ENCODE results near the gene SLC9A9.

DNA sequence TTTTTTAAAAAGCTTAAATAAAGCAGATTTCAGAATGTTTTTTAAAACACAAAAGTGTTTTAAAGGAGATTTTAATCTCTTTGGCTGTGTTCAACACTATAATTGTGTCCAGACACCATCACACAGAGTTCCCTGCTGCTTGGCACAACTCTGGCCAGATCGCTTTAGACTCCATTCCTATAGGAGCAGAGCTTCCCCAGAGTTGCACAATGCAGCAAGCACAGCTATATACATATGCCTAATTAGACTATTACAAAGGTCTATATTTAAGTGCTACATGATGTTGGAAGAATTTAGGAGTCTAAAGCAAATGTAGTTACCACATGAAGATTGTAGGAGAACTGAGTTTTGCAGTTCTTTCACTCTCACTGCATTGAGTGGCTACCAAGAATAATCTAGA is 11.2 kb downstream of the SLC9A9 start:
- TF ChIP-seq, protein P1, sequence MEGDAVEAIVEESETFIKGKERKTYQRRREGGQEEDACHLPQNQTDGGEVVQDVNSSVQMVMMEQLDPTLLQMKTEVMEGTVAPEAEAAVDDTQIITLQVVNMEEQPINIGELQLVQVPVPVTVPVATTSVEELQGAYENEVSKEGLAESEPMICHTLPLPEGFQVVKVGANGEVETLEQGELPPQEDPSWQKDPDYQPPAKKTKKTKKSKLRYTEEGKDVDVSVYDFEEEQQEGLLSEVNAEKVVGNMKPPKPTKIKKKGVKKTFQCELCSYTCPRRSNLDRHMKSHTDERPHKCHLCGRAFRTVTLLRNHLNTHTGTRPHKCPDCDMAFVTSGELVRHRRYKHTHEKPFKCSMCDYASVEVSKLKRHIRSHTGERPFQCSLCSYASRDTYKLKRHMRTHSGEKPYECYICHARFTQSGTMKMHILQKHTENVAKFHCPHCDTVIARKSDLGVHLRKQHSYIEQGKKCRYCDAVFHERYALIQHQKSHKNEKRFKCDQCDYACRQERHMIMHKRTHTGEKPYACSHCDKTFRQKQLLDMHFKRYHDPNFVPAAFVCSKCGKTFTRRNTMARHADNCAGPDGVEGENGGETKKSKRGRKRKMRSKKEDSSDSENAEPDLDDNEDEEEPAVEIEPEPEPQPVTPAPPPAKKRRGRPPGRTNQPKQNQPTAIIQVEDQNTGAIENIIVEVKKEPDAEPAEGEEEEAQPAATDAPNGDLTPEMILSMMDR (IDR thresholded peaks at IDR 0.05; ENCODE audit: borderline replicate concordance, extremely low read depth, low read length, poor library complexity, severe bottlenecking), result no peak
- TF ChIP-seq EZH2 (IDR thresholded peaks at IDR 0.05; ENCODE audit: borderline replicate concordance, low read depth, low read length, severe bottlenecking), result no peak

Measured in DND-41 (cell line).